ACHN (cell line): ENCODE results near the gene GADL1.
A peak's percentile ranks its signal among the peaks of the same experiment; 100 is the strongest.

Experiments
- DNase-seq: peaks from one replicate; pipeline ENCODE4 v3.0.0-alpha.2; 2015
- in situ Hi-C: cut with HindIII; loops from 2 replicates; pipeline ENCODE4 v1.10.0; 2017; ENCODE audit warnings: low sequenced_read_pairs, low pct_ligation_motif_present, low pct_unique_long_range_greater_than_20kb

Gene GADL1

DNA sequence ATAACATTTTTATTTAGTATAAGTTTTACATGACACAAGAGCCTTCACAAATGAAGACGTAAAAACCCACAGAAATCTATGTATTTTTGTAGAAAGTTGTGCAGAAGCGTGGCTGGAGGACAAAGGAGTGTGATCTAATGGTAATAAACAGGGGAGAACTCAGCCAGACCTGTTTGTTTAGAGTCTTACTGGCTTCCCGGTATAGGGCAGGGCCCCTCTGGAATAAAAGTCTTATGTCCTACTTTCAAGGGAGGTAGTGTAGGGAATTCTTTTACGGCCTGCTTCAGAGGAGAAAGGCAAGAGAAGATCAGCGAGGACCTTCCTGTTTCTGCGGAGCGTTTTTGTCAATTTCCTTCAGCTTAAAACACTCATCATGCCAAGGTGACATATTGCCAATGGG, 184.4 kb downstream of the GADL1 start:
- in situ Hi-C loops, result no loop called here
- DNase-seq, result no peak

DNA sequence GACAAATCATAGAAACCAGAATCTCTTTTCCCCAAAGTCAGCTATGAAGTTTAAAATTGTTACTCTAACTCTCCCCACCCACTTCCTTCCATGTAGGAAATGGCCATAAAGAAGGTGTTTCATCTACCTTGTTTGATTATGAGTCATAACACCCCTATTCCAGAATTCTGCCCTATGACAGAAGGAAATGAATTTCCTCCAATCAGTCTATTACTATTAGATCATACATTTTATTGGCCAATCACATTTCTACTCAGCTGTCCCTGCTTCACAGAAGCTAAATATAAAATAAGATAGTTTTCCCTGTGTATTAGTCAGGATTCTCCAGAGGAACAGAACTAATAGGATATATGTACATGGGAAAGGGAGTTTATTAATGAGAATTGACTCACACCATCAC, 186.0 kb downstream of the GADL1 start:
- in situ Hi-C loops, result no loop called here
- DNase-seq, result no peak

GRCh38 chr3:30707825-30708224, 186.6 kb downstream of the GADL1 start:
- DNase-seq, result no peak
- in situ Hi-C loops, result no loop called here

- in situ Hi-C loops, result no loop called here
- DNase-seq, result peak; percentile 43
Measured at GRCh38 chr3:30704931-30705890, 189.2 kb downstream of the GADL1 start.

DNA sequence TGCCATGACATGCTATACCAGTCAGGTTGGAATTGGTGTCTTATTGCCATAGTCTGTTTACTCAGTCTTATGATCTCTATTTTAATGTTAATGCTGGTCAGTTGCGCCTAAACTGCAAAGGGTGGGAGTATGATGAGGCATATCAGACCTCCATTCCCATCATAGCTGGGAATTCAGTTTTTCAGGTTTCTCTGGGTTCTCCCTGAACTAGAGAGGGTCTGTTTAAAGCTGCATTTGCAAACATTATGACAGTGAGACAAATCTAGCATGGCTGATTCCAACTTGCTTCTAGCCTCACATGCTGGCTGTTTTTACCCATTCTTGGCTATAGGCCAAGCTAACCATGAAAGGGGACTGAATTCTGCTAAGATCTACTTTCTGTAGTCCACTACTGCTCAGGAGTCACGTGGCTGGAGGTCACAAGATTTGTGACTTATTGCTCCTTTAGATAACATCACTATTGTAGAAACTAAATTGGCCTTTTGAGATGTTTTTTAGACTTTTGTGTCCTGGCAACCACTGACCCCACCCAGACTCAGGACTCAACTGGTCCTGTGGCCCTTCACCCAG, 191.5 kb downstream of the GADL1 start:
- DNase-seq, result no peak
- in situ Hi-C loops, result no loop called here

DNA sequence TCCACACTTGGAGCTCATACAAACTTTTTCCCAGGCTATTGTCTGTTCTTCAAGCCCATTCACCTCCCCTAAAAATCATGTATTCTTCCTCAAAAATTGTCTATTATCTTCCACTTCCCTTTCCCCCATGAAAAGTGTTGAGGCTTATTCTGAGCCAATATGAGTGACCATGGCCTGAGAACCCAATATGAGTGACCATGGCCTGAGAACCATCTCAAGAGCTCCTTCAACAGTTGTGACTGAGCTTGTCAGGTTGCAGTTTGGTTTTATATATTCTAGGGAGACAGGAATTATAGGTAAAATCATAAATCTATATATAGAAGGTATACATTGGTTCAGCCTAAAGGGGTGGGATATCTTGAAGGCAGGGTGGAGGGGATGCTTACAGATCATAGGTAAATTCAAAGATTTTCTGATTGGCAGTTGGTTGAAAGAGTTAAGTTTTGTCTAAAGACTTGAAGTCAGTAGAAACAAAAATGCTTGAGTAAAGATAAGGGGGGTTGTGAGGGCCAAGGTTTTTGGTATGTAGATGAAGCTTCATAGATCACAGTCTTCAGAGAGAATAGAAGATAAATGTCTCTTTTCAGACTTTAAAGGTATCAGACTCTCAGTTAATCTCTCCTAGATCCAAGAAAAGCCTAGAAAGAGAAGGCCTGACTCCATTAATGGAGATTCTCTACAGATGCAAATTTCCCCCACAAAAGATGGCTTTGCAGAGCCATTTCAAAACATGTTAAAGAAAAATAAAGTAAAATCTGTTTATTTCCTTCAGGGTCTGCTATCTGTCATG, 192.2 kb downstream of the GADL1 start:
- in situ Hi-C loops, result no loop called here
- no peak for DNase-seq

- in situ Hi-C loops, result no loop called here
- DNase-seq, result no peak
Measured at GRCh38 chr3:30700702-30701321, 193.6 kb downstream of the GADL1 start.

DNA sequence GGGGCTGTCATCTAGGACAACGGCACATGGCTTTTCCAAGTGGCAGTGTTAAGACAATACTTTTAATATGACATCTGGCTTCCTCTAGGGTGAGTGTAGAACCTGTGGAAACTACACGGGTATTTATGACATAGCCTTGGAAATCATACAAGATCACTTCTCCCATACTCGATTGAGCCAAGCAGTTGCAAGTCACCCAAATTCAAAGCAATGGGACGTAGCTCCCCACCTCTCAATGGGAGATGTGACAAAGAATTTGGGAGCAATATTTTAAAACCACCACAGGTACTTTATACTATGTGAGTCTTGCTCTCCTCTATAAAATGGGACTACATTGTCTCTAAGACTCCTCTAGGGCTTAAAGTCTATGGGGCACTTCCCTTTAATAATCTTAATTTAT, 194.5 kb downstream of the GADL1 start:
- in situ Hi-C loops, result no loop called here

GRCh38 chr3:30698549-30698948, 195.9 kb downstream of the GADL1 start:
- in situ Hi-C loops, result no loop called here
- no peak for DNase-seq

More for the DNA sequence above, 194.5 kb downstream of the GADL1 start:
- no peak for DNase-seq

- DNase-seq, result no peak
- in situ Hi-C loops, result no loop called here
Measured at GRCh38 chr3:30696896-30697295, 197.6 kb downstream of the GADL1 start.

DNA sequence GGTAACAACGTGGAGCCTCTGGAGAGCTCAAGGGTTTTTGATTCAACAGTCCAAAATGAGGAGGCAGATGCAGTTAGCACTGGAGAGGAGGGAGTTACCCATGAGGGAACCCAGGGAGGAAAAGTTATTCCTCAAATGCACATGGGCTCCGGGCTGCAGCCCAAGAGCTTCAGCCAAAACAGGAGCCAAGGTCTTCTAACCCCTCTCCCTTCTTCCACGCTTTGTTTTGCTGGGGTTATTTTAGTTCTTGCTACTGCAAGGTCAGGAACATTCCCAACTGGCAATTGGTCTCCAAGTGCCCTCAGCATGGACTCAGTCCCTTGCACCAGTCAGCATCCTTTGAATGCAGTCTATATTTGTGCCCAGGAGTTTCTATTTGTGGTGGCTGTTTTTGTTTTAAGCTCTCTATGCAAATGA, 198.1 kb downstream of the GADL1 start:
- no peak for DNase-seq
- in situ Hi-C loops, result no loop called here

DNA sequence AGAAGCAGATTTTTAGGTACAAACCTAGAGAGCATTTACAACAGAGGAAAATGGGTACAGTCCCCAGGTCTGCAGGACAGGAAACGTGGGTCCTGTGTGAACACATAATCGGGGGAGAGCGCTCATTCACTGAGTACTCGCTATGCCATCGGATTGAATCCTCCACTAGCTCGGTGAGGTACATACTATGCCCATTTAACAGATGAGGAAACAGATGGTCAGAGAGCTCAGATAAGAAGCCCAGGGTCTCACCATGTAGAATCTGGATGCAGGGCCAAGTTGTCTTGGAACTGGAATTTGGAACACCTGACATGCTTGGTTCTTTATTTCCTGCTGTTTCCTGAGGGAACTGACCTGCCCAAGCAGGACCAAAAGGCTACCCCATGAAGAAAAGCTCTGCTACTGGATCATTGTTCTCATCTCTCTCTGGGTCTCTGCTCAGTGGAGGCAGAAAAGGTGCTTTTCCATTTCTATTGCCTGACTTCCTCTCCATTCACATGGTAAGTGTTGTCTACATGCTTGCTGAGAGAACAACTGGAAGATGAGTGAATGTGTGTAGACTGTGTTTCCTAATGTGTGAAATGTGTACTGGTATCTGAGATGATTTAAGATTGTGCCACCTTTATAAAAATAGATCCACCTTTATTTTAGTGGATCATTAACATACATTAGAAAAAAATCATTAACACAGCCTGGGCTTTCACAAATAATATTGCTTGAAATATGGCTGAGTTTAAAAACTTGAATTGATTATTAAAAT, 199.0 kb downstream of the GADL1 start:
- in situ Hi-C loops, result no loop called here
- no peak for DNase-seq

DNA sequence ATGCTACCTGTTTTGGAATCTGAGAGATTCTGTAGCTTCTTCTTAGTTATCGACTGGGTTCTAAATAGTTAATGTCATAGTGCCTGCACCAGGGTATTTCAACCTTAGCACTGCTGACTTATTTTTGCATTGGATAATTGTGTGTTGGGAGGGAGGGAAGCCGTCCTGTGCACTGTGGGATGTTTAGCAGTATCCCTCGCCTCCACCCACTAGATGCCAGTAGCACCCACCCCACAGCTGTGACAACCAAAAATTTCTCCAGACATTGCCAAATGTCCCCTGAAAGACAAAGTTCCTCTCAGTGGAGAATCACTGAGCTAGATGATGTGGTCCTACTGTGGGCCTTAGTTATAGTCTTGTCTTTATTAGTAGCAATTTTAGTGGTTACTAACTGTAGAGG, 199.8 kb downstream of the GADL1 start:
- no peak for DNase-seq
- in situ Hi-C loops, result no loop called here

DNA sequence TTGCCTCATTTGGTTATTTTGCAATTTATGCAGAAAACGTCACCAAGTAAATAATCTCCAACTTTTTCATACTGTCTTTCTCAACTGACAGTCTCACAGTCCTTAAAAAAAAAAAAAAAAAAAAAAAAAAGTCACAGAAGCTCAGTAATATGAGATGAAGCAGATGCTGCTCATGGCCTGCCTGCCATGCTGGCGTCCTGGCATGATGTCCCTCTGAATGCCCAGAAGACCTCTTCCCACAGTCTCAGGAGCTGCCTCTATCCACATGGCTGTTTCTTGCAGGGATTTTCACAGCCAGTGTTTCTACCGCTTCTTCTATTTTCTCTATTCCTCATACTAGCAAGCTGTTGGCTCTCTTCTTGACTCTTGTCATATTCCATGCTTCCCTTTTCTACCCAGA, 200.3 kb downstream of the GADL1 start:
- in situ Hi-C loops, result no loop called here
- no peak for DNase-seq

DNA sequence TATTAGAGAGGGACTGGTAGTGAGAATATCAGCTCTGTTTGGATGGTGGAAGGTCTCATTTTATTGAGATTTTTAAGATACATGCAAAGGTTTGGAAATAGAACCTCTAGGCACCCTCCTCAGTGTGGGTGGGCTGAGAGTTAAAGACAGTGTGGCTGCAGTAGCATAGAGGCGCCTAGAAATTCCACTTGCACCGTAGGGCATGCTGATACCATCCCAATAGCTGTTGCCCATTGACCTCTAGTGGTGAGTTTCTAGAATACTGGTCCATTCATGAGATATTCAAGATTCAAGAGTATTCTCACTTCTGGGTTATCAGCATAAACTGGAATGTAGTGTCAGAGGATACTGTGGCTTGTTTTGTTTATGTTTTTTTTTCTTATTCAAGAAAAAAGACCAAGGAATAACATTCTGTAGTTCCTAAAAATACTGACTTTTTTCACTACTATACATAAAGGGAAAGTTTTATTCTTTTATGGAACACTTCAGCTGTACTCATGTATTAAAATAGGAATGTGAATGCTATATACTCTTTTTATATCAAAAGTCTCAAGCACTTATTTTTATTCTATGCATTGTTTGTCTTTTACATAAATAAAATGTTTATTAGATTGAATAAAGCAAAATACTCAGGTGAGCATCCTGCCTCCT, 200.9 kb downstream of the GADL1 start:
- in situ Hi-C loops, result no loop called here
- DNase-seq, result peak; percentile 69

DNA sequence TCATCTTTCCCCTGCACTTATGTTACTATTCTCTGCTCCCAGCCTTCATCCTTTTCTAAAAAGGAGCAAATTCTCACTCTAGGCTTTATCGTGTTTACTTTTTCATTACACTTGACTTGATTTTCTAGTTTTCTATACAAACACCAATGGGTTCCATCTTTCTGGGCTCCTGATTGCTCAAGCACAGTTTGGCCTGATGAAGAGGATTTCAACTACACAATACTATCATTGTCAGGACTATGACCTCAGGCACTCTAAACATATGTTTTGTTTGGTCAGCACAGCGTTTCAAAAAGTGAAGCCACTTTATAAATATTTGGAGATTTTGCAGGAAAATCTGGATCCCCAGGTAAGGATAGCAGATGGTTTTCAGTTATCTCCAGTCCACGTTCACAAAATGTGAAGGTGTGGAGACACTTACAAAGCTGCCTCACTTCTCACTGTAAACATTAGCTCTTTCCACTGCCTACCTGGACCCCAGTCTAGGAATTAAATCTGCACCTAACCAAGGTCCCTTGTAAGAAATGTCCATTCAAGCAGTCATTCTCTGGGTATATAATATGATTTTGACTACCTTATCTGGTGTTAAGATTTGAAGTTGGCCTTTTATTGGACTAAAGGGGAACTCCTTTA, 201.8 kb downstream of the GADL1 start:
- in situ Hi-C loops, result no loop called here
- no peak for DNase-seq

DNA sequence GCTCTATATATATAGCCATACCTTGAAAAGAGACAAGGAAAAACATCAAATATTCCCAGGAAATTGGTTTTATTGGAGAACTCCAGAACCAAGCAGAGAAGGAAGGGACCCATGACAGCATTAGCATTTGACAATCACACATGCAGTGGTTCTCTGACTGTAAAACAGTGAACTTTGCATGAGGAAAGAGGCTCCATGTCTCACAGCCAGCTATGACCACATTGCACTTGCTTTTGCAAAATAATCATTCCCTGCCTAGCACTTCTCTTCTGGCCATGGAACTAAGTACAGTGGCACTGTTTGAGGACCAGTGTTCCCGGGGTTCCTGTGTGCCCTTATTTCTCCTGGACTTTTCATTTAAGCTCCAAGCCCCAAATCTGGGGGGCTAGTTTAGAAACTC, 202.5 kb downstream of the GADL1 start:
- no peak for DNase-seq
- in situ Hi-C loops, result no loop called here
